Muscle of leg (tissue), 11 donors: Measurements from ENCODE around the gene FAM3A. TPM values are rescaled to one million over a fixed set of nuclear protein-coding genes. Genes with fewer than 3 reads are reported as not detected.

Source experiments
- DNase-seq: peaks from one replicate; pipeline ENCODE4 v3.0.0; 2013
- H3K27ac ChIP-seq: one replicate; pipeline ENCODE4 v1.5.1; 2013; ENCODE audit warnings: mild to moderate bottlenecking, low read length, control low read depth
- H3K27me3 ChIP-seq: one replicate; pipeline ENCODE4 v1.6.1; 2013; ENCODE audit warnings: low read length; ENCODE audit not compliant: control insufficient read depth, insufficient read depth
- H3K36me3 ChIP-seq: one replicate; pipeline ENCODE4 v1.6.1; 2013; ENCODE audit warnings: low read length; ENCODE audit not compliant: control insufficient read depth, insufficient read depth
- H3K4me1 ChIP-seq: one replicate; pipeline ENCODE4 v1.6.1; 2013; ENCODE audit warnings: low read length; ENCODE audit not compliant: control insufficient read depth, insufficient read depth
- H3K4me3 ChIP-seq: one replicate; pipeline ENCODE4 v1.5.1; 2013; ENCODE audit warnings: low read length, control low read depth
- H3K9me3 ChIP-seq: replicated peaks from 2 replicates; pipeline ENCODE4 v1.6.1; 2013; ENCODE audit warnings: low read depth, low read length; ENCODE audit not compliant: control insufficient read depth
- WGBS: methylation state at CpG from one replicate; pipeline ENCODE4 v1.1.5; 2013; ENCODE audit warnings: missing lambda C conversion rate; ENCODE audit not compliant: insufficient coverage; 5-methylcytosine and 5-hydroxymethylcytosine counted together
- polyA plus RNA-seq, 8 donors: library from polyadenylated mRNA; unstranded; fragments of 120-200 nt; gene quantifications; one replicate each; pipeline versions ENCODE4 v1.2.1 to v1.2.3, GENCODE V29; 2013; ENCODE audit warnings: inconsistent platforms in 1 of 8, low replicate concordance in 1 of 8; ENCODE audit not compliant: insufficient read length in 8 of 8, insufficient read depth in 1 of 8
- total RNA-seq: library from RNA; stranded (reverse); fragments of 120-200 nt; gene quantifications from one replicate; pipeline ENCODE4 v1.2.4, GENCODE V29; 2013

Gene FAM3A
- total and polyA plus RNA-seq, 9 donors: 19.1 to 34.7 (median 28.3) TPM

DNA sequence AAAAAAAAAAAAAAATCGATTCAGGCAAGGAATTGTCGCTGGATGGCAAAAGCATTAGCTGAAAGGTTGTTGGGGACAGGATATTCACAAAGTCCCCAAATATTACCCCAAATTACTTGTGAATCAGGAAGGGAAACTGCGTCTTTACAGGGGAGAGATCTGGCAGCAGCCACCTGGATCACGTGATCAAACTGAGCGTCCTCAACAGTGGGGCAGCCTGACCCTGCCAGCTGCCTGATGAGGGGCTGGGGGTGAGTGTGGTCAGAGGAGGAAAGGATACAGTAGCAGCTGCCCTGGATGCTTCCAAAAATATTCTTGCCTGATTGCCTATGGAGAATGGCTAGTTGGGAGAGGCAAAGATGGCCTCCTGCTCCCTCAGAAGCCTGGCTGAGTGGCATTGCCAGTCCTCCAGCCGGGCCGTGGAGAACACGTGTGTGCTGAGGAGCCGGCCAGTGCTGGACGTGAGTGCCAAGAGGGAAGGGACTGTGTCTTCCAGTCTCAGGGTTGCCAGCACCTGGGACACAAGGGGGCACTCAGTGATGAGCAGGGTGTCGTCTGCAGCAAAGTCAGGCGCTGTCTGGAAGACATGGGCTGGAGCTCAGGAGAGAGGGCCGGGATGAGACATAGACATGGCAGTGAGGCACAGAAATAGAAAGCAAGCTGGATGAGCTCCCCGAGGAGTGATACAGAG, 34.0 kb downstream of the FAM3A start:
- DNase-seq: no peak
- WGBS: 69% methylated on average over 12 of the region's 14 CpGs
- Histone ChIP-seq H3K4me1 (peaks cover 26% of the 10 kb centered on the region), H3K4me3 (no peak overlapping the region), H3K36me3 (peaks cover 11% of the 10 kb centered on the region), H3K9me3 (no peaks in the 10 kb centered on the region), H3K27me3 (no peaks in the 10 kb centered on the region), H3K27ac (no peak overlapping the region)

DNA sequence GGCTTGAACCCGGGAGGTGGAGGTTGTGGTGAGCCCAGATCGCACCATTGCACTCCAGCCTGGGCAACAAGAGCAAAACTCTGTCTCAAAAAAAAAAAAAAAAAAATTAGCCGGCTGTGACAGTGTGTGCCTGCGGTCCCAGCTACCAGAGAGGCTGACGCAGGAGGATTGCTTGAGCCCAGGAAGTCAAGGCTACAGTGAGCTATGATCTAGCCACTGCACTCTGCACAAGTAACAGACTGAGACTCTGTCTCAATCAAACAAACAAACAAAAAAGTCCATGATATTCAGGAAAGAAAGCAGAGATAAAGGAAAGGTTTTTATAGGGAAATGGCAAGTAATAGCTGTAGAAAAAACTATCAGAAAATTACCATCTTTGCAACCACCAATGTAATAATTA, 34.8 kb downstream of the FAM3A start:
- Histone ChIP-seq H3K27ac (no peak overlapping the region), H3K4me1 (peaks cover 22% of the 10 kb centered on the region), H3K9me3 (no peaks in the 10 kb centered on the region), H3K27me3 (no peaks in the 10 kb centered on the region), H3K36me3 (peaks cover 11% of the 10 kb centered on the region), H3K4me3 (no peak overlapping the region)
- 88% methylated on average over 1 of the region's 5 CpGs for WGBS
- no peak for DNase-seq

DNA sequence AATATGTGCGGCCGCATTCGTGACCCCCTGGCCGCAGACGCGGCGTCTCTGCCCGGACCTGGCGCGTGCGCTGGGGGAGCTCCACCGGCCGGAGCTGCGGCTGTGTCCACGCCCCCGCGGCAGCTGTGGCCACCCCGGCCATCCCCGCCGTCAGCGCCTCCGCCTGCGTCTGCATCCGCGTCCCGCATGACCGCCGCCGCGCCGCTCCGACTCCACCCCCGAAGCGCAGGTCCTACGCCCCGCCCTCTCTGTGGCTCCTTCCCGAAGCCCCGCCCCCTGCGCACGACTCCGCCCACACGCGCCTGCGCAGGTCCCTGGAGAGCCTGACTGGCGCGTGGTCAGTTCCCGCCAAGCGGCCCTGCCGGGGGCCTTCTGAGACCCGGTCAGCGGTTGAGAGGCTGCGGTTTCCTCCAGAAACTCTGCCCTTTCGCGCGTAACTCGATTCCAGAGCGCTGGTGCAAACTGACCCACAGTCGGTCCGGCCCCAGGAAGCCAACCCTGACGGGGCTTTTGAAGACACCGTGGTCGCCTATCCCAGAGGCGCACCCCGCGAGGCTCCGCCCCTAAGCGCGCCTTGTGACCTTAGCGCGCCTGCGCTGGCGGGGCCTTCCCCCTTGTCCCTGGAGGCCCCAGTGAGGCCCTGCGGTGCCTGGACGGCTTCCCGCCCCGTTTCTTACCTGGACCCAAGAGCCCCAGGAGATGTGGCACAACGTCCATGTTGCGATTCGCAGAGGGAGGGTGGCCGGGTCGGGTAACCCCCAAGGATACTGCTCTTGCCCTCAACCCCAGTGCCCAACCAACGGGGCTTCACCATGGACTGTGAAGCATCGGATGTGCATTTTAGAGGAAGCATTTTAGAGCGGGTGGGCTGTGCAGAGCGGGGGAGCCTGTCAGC, 37.1 kb downstream of the FAM3A start, which contains the start of gene LAGE3:
Gene LAGE3, minus strand, starts transcription at position 554 of the 895 bp plus-strand sequence. Its CDS starts 366 bp downstream, at position 188.
- H3K4me1 ChIP-seq: peaks cover 13% of the 10 kb centered on the region
- no peaks in the 10 kb centered on the region for H3K27me3 ChIP-seq
- H3K4me3 ChIP-seq: peak within 1 kb of the TSS; percentile 43
- H3K9me3 ChIP-seq: no peaks in the 10 kb centered on the region
- peak within 1 kb of the TSS; percentile 86 for H3K27ac ChIP-seq
- 36% methylated on average over 80 of the region's 85 CpGs for WGBS
- H3K36me3 ChIP-seq: peaks cover under 1% of the 10 kb centered on the region
- peak; percentile 93 for DNase-seq

DNA sequence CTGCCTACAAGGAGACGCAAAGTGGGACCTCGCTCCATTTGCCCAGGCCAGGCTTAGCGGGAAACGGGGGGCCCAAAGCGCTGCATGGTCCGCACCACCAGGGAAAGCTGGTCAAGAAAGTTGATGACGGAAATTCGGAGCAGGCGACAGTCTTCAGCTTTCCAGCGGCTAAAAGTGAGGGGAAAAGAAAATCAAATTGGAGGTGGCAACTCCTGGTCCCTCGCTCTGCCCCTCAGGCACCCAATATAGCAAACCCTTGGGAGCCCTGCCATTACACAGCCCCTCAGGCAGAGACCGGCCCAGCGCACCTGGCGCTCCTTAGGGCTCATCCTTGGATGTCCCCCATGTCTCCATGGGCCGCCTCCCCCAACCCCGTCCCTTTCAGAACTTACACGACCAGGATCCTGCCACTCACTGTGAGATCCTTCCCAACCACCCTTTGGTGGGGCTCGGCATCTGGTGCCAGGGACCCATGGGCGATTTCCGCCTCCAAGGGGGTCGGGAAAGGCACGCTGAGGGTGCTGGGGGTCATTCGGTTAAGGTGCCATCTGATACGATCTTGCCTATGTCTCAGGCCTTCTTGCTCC, 38.0 kb downstream of the FAM3A start:
- WGBS: 67% methylated on average over 21 of the region's 24 CpGs
- Histone ChIP-seq H3K27ac (peak overlapping the region; percentile 29), H3K27me3 (no peaks in the 10 kb centered on the region), H3K9me3 (no peaks in the 10 kb centered on the region), H3K4me3 (peak overlapping the region; percentile 43), H3K36me3 (no peaks in the 10 kb centered on the region), H3K4me1 (peaks cover 13% of the 10 kb centered on the region)
- DNase-seq: no peak

DNA sequence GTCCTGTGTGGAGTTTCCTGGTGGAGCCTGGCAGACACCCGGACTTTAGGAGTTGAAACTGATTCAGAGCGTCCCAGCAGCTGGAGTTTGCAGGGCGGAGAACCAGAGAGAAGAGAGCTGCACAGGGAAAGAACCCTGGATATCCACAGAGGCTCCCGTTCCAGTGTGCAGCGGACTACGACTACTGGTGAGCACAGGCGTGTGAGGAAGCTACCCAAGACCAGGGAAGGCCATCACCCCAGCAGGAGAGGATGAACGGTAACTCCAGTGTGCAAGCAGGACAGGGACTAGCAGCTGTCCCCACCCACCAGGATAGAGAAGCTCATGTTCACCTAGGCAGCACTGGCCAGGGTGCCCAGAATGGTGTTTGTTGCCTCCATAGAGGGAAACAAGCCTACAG, 39.2 kb downstream of the FAM3A start:
- H3K27ac ChIP-seq: no peak overlapping the region
- H3K9me3 ChIP-seq: no peaks in the 10 kb centered on the region
- no peaks in the 10 kb centered on the region for H3K27me3 ChIP-seq
- H3K4me3 ChIP-seq: no peak overlapping the region
- peaks cover 13% of the 10 kb centered on the region for H3K4me1 ChIP-seq
- no peak for DNase-seq
- H3K36me3 ChIP-seq: no peaks in the 10 kb centered on the region
- 76% methylated on average over 8 of the region's 8 CpGs for WGBS

DNA sequence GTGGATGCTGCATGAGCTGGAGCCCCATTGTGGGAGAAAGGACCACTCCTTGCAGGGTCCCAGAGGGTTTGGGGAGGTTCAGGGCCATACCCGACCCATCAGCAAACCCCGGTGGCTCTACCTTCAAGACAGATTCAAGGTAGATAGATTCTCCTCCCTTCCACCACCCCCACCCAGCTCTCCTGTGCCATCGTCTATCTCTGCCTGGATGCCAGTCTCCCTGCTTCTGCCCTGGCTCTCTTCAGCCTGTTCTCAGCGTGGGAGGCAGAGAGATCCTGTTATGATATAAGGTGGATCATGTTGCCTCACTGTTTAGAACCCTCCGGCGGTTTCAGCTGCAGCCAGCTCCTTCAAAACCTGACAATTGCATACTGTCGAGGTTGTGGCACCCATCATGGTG, 42.3 kb downstream of the FAM3A start:
- DNase-seq: no peak
- H3K4me1 ChIP-seq: peaks cover 7% of the 10 kb centered on the region
- peaks cover 24% of the 10 kb centered on the region for H3K36me3 ChIP-seq
- no peak overlapping the region for H3K4me3 ChIP-seq
- no peak overlapping the region for H3K27ac ChIP-seq
- WGBS: 89% methylated on average over 1 of the region's 7 CpGs
- H3K9me3 ChIP-seq: peaks cover 2% of the 10 kb centered on the region
- H3K27me3 ChIP-seq: no peaks in the 10 kb centered on the region

DNA sequence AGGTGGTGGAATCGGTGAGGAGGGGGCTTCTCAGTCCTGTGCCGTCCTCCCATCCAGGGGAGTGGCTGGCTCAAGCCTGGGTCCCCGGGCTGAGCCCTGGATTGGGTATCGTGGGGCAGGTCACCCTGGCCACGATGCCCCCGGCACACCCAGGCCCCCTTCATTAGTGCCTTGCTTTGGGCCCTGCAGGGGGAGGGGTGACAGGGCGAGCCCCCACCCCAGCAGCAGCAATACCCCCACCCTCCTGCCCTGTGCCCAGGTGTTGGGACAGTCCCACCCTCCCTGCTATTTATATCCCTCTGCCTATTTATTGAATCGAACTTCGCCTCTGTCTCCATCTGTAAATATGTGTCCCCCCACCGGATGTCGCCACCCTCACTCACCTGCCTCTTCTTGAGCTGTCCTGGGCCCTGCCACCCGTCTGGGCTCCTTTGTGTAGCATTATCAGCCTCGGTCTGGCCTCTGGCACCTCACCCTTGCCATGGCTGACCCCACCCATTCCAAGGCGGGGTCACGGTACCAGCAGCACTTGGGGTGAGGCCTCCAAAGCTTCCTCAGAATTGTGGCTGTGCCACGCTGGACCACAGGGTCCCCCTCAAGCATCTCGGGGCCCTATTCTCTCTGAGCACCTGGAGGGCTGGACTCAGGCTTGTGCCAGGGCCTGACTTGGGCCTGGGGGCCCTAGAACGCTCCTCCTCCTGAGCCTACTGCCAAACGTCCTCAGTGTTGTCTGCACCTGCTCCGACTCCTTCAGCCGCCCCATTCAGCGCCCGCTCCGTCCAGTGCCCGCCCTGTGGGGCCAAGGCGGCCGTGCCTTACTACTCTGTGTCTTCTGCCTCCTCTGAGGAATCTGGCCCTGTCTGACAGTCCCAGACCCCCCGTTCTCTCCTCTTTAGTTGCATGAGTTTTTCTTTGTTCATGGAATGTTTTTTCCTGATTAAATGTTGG, 43.1 kb downstream of the FAM3A start:
- Histone ChIP-seq H3K27me3 (no peaks in the 10 kb centered on the region), H3K36me3 (peaks cover 31% of the 10 kb centered on the region), H3K9me3 (peaks cover 2% of the 10 kb centered on the region), H3K27ac (no peak overlapping the region), H3K4me1 (peaks cover 3% of the 10 kb centered on the region), H3K4me3 (no peak overlapping the region)
- WGBS: 77% methylated on average over 24 of the region's 28 CpGs
- DNase-seq: no peak

DNA sequence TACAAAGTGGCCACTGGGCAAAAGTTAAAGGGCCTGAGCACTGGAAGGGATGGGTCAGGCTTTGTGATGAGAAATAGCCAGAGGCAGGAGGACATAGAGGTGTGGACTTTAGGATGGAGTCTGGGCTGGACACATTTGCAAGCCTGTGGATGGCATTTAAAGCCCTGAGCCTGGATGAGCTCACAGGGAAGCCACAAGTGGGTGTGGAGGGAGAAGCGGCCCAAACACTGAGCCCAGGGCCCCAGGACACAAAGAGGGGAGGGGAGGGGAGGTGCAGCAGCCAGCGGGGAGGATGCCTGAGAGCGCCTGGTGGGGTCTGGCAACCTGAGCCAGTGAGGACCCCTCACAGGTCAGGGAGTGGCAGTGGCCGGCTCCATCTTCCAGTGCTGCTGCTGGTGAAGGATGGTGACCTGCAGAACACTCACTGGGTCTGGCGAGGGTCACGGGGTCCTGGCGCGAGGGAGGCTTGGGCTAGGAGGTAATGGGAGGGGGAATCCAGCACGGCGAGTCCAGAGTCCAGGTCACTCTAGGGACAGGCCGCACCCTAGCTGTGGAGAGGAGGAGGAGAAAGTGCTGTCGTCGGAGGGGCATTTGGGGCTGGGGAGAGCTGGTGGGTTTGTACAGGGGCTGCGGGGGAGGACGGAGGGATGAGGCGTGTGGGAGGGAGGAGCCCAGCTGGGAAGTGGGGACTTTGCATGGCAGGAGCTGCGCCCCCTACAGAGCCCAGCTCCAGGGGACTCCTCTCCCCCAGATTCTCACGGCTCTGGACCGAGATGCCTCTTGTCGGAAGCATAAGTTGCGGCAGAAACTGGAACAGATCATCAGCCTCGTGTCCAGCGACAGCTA, 44.0 kb downstream of the FAM3A start:
- Histone ChIP-seq H3K4me3 (no peak overlapping the region), H3K9me3 (peaks cover 2% of the 10 kb centered on the region), H3K27me3 (no peaks in the 10 kb centered on the region), H3K36me3 (peaks cover 34% of the 10 kb centered on the region), H3K4me1 (no peaks in the 10 kb centered on the region), H3K27ac (no peak overlapping the region)
- 78% methylated on average over 17 of the region's 23 CpGs for WGBS
- DNase-seq: no peak
